GM19452 (cell line): ENCODE measurements around the gene RNF141.
A peak's percentile ranks its signal among the peaks of the same experiment; 100 is the strongest.

ENCODE experiments used
- ATAC-seq: cut with Tn5 transposase; IDR thresholded peaks from one replicate; pipeline ENCODE4 v1.9.1; 2021; ENCODE audit not compliant: unreplicated experiment

RNF141 gene

DNA sequence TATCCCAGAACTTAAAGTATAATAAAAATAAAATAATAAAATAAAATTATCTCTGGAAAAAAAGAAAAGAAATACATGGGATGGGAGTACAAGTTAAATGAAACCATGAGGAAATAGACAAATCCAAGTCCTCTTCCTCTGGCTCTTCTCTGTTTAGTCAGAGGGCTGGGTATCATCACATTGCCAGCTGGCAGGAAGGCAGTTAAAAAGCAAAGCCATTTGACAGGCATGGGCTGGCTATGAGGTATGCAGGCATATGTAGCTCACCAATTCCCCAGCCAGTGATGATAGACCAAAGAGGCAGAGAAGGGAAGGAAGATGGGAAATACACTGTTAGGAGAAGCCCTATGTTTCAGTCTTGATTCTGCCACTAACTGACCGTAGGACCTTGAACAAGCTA, 21.0 kb upstream of the RNF141 start:
- no peak for ATAC-seq

DNA sequence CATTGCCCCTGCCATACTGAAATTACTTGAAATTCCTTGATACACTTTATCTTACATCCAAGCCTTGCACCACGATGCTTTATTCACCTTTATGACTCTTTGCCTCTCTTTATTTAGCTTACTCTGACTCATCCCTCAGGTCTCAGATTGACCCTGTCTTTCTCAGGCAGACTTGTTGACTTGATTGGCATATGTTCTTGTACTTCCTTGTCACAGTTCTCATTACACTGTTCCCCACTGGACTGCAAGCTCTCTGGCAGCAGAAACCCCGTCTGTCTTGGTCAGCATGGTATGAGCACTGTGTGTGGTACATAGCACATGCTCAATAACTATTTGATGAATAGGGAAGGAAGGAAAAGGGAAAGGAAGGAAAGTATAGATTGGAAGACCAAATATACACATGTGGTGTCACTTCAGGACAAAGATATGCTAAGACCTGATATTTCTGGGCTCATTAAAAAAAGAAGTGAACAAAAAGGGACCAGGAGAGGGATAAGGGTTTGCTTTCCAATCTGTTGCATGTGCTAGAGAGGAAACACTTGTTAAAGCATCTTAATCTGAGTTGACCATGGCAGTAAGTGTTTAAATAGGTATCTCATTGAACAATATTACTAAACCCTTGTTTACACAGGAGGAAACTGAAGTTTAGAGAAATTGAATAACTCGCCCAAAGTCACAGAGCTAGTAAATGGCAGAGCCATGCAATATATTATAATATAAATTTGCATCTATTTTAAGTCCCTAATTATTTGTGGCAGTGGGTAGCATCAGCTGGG, 20.2 kb upstream of the RNF141 start:
- ATAC-seq = no peak

DNA sequence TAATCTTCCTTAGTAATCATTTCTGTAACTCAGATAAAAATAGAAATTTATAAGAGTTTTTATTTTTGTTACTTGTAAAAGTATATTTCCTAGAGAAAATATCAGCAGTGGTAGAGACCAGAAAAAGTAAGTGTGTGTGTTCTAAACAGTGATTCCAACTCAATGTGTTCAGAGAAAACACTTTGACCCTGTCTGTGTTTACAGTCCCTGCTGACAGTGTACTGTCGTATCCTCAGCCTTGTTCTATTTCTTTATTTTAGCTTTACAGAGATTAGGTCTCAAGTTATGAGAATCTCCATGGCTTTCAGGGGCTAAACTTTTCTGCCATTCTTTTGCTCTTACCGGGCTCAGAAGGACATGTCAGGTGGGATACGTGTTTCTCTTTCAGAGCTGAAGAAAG, 17.3 kb upstream of the RNF141 start:
- ATAC-seq = no peak

GRCh38 chr11:10556590-10556989, 15.6 kb upstream of the RNF141 start:
- no peak for ATAC-seq

- no peak for ATAC-seq
Observed at GRCh38 chr11:10551845-10552352, 10.9 kb upstream of the RNF141 start.

DNA sequence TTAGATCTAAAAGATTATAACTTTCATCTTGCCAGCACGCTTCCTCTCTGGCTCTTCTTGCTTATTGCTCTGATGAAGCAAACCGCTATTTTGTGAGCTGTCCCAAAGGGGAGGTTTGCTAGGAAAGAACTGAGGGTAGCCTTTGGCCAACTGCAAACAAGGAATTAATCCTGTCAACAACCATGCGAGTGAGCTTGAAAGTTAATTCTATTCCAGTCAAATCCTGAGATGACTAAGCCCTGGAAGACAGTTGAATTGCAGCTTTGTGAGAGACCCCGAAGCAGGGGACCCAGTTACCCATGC, 10.3 kb upstream of the RNF141 start:
- ATAC-seq = no peak

GRCh38 chr11:10550503-10551289, 9.7 kb upstream of the RNF141 start:
- ATAC-seq = no peak

GRCh38 chr11:10544491-10545465, 3.8 kb upstream of the RNF141 start:
- no peak for ATAC-seq

- no peak for ATAC-seq
Observed at GRCh38 chr11:10543782-10544181, 2.8 kb upstream of the RNF141 start.

GRCh38 chr11:10542776-10543175, 1.8 kb upstream of the RNF141 start:
- no peak for ATAC-seq

- ATAC-seq = no peak
Observed at GRCh38 chr11:10541561-10541930, 559 bp upstream of the RNF141 start.

GRCh38 chr11:10540546-10540914, 457 bp downstream of the RNF141 start:
- peak; percentile 29 for ATAC-seq

DNA sequence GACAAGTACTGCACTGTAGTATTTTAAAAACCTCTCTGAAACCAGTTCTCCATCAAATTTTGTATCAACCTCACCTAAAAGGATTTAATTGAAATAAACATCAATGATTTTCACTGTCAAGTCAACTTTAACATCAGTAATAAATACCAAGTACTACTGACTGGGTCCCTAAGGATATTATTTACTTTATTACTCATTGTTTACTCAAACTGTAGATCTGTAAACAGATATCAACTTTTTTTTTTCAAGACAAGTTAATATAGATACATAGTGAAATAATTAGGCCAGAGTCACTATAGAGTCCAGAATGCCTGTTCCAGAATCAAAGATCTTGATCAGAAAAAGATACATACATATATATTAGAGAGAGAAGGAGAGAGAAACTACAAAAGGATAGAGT, 1.6 kb downstream of the RNF141 start:
- ATAC-seq = no peak

DNA sequence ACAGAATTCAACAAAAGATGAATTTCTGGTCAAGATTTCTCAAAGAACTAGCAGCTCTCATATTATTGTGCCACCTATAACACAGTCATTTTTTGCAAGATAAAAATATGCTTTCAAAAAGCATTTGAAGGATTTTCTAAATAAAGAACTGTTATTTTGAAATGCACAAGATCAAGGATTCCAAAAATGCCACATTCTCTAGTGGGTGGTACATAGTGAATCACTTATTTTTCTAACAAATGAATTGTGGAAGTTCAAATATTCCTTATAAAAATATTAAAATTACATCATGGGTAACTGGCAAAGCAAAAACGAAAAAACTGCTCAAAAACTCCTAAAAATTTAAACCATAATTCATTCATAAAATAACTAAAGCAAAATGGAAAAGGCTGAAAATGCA, 2.1 kb downstream of the RNF141 start:
- no peak for ATAC-seq

- no peak for ATAC-seq
Observed at GRCh38 chr11:10537600-10537999, 3.4 kb downstream of the RNF141 start.

- no peak for ATAC-seq
Observed at GRCh38 chr11:10534316-10534715, 6.7 kb downstream of the RNF141 start.

GRCh38 chr11:10533323-10533722, 7.7 kb downstream of the RNF141 start:
- no peak for ATAC-seq

GRCh38 chr11:10532526-10532925, 8.5 kb downstream of the RNF141 start:
- no peak for ATAC-seq

- no peak for ATAC-seq
Observed at GRCh38 chr11:10529279-10529678, 11.7 kb downstream of the RNF141 start.

- no peak for ATAC-seq
Observed at GRCh38 chr11:10528121-10528520, 12.9 kb downstream of the RNF141 start.
